DOHH2 (cell line): ENCODE data around the gene NOS1.
"Not testable (repeated sequence)": the region's sequence is repeated elsewhere in the genome, so short reads cannot be mapped to it uniquely, and the experiment has no call there.

ENCODE experiments used
- H3F3A ChIP-seq: fragments of 200-600 bp; sonication (generic), shearing (Covaris generic); 2 replicates; pipeline ENCODE4 v1.6.0; 2016; ENCODE audit warnings: antibody characterized with exemption, mild to moderate bottlenecking; ENCODE audit not compliant: control insufficient read depth, insufficient read depth
- H3K27ac ChIP-seq: fragments of 200-600 bp; sonication (generic); 2 replicates; pipeline ENCODE4 v1.5.1; 2014; ENCODE audit warnings: low read depth, mild to moderate bottlenecking, low read length, moderate library complexity
- H3K27me3 ChIP-seq: fragments of 200-600 bp; sonication (generic); 2 replicates; pipeline ENCODE4 v1.6.1; 2014; ENCODE audit warnings: mild to moderate bottlenecking, low read length, mixed read lengths; ENCODE audit not compliant: control insufficient read depth
- H3K36me3 ChIP-seq: fragments of 200-600 bp; sonication (generic); 2 replicates; pipeline ENCODE4 v1.6.1; 2014; ENCODE audit warnings: mild to moderate bottlenecking, low read length, moderate library complexity, mixed read lengths; ENCODE audit not compliant: control insufficient read depth
- H3K4me1 ChIP-seq: fragments of 200-600 bp; sonication (generic); 2 replicates; pipeline ENCODE4 v1.6.1; 2014; ENCODE audit warnings: mild to moderate bottlenecking, low read length, mixed read lengths; ENCODE audit not compliant: control insufficient read depth
- H3K4me2 ChIP-seq: fragments of 200-600 bp; sonication (generic); 2 replicates; pipeline ENCODE4 v1.6.0; 2014; ENCODE audit warnings: mild to moderate bottlenecking, low read length, moderate library complexity
- H3K4me3 ChIP-seq: fragments of 200-600 bp; sonication (generic); 2 replicates; pipeline ENCODE4 v1.5.1; 2014; ENCODE audit warnings: mild to moderate bottlenecking, low read length, mixed read lengths
- H3K79me2 ChIP-seq: fragments of 200-600 bp; sonication (generic); 2 replicates; pipeline ENCODE4 v1.6.1; 2014; ENCODE audit warnings: mild to moderate bottlenecking, low read length, mixed read lengths; ENCODE audit not compliant: control insufficient read depth
- H3K9me2 ChIP-seq: fragments of 200-600 bp; sonication (generic); replicated peaks from 2 replicates; pipeline ENCODE4 v1.6.1; 2014; ENCODE audit warnings: mild to moderate bottlenecking, low read length, mixed read lengths; ENCODE audit not compliant: control insufficient read depth
- H3K9me3 ChIP-seq: fragments of 200-600 bp; sonication (generic); 2 replicates; pipeline ENCODE4 v1.6.1; 2014; ENCODE audit warnings: antibody characterized with exemption, low read length, mixed read lengths; ENCODE audit not compliant: control insufficient read depth, insufficient read depth
- H4K20me1 ChIP-seq: fragments of 200-600 bp; sonication (generic); 2 replicates; pipeline ENCODE4 v1.6.0; 2014; ENCODE audit warnings: low read depth, mild to moderate bottlenecking, antibody characterized with exemption, low read length, moderate library complexity; ENCODE audit not compliant: control insufficient read depth, insufficient read depth
- CTCF ChIP-seq: fragments of 200-600 bp; sonication (generic); IDR thresholded peaks from one replicate; pipeline ENCODE4 v1.5.1; 2014; ENCODE audit warnings: antibody characterized with exemption, mild to moderate bottlenecking, low read depth, low read length; ENCODE audit not compliant: poor library complexity, severe bottlenecking
- EZH2phosphoT487 ChIP-seq: fragments of 200-600 bp; sonication (generic); IDR thresholded peaks from 2 replicates; pipeline ENCODE4 v1.6.1; 2017; ENCODE audit warnings: borderline replicate concordance, mild to moderate bottlenecking, antibody characterized with exemption, low read length, moderate library complexity, mixed read lengths

NOS1 gene

GRCh38 chr12:117402363-117402762 lies 40.9 kb upstream of the NOS1 start:
- Histone ChIP-seq H3K36me3 (no peaks in the 10 kb centered on the region), H3K4me1 (no peaks in the 10 kb centered on the region), H3K4me2 (no peak overlapping the region), H3K9me3 (no peaks in the 10 kb centered on the region), H3K79me2 (no peaks in the 10 kb centered on the region), H3K9me2 (0 out of 2 replicates have a peak, but pooled peaks cover 3% of the 10 kb centered on the region), H4K20me1 (no peaks in the 10 kb centered on the region), H3F3A (no peaks in the 10 kb centered on the region), H3K27me3 (no peaks in the 10 kb centered on the region), H3K4me3 (no peak overlapping the region), H3K27ac (no peak overlapping the region)
- TF ChIP-seq CTCF (no peak), EZH2phosphoT487 (no peak)

- TF ChIP-seq CTCF, result no peak
- TF ChIP-seq EZH2phosphoT487, result no peak
- H3K79me2 ChIP-seq, result no peaks in the 10 kb centered on the region
- no peak overlapping the region for H3K27ac ChIP-seq
- H3K4me1 ChIP-seq, result no peaks in the 10 kb centered on the region
- H3F3A ChIP-seq, result no peaks in the 10 kb centered on the region
- H3K9me3 ChIP-seq, result no peaks in the 10 kb centered on the region
- H3K4me2 ChIP-seq, result no peak overlapping the region
- 0 out of 2 replicates have a peak, but pooled peaks cover 3% of the 10 kb centered on the region for H3K9me2 ChIP-seq
- no peaks in the 10 kb centered on the region for H3K36me3 ChIP-seq
- H3K4me3 ChIP-seq, result no peak overlapping the region
- no peaks in the 10 kb centered on the region for H4K20me1 ChIP-seq
- H3K27me3 ChIP-seq, result no peaks in the 10 kb centered on the region
Observed at GRCh38 chr12:117400912-117401311, 39.5 kb upstream of the NOS1 start.

GRCh38 chr12:117398482-117398881 lies 37.1 kb upstream of the NOS1 start:
- not testable (repeated sequence) for H3K36me3 ChIP-seq, H4K20me1 ChIP-seq, H3K9me2 ChIP-seq, H3K27me3 ChIP-seq, H3K4me1 ChIP-seq, H3K27ac ChIP-seq, H3K9me3 ChIP-seq, H3K4me2 ChIP-seq, H3K79me2 ChIP-seq, H3F3A ChIP-seq, H3K4me3 ChIP-seq

GRCh38 chr12:117395766-117396165 lies 34.3 kb upstream of the NOS1 start:
- no peaks in the 10 kb centered on the region for H3K79me2 ChIP-seq
- no peak overlapping the region for H3K4me2 ChIP-seq
- H3K4me3 ChIP-seq, result no peak overlapping the region
- no peaks in the 10 kb centered on the region for H4K20me1 ChIP-seq
- H3K36me3 ChIP-seq, result no peaks in the 10 kb centered on the region
- TF ChIP-seq CTCF (no peak), EZH2phosphoT487 (no peak)
- 0 out of 2 replicates have a peak, but pooled peaks cover 3% of the 10 kb centered on the region for H3K9me2 ChIP-seq
- no peaks in the 10 kb centered on the region for H3K27me3 ChIP-seq
- no peaks in the 10 kb centered on the region for H3K9me3 ChIP-seq
- H3K27ac ChIP-seq, result no peak overlapping the region
- H3K4me1 ChIP-seq, result no peaks in the 10 kb centered on the region
- no peaks in the 10 kb centered on the region for H3F3A ChIP-seq
